ENCODE measurements around the gene COL19A1.

COL19A1 gene

GRCh38 chr6:69868252-69868804 is 2.0 kb downstream of the COL19A1 start:
- in situ Hi-C loops (cut with HindIII; ENCODE audit: low pct_ligation_motif_present, low sequenced_read_pairs): no loop called here
- no peak for TF ChIP-seq CTCF (IDR thresholded peaks at IDR 0.05; ENCODE audit: low read depth, low read length, missing control alignments)
- DNase-seq: no peak
- Histone ChIP-seq H3K27ac (no peak overlapping the region), H3K36me3 (replicated peaks) (no peaks in the 10 kb centered on the region), H3K27me3 (replicated peaks) (no peaks in the 10 kb centered on the region), H3K4me3 (ENCODE audit: low read depth, low read length) (no peak overlapping the region)

GRCh38 chr6:69868961-69869360 is 2.6 kb downstream of the COL19A1 start:
- H3K27me3 ChIP-seq (replicated peaks): no peaks in the 10 kb centered on the region
- no peaks in the 10 kb centered on the region for H3K36me3 ChIP-seq (replicated peaks)
- no peak overlapping the region for H3K4me3 ChIP-seq (ENCODE audit: low read depth, low read length)
- H3K27ac ChIP-seq: no peak overlapping the region
- in situ Hi-C loops (cut with HindIII; ENCODE audit: low pct_ligation_motif_present, low sequenced_read_pairs): no loop called here
- no peak for DNase-seq
- TF ChIP-seq CTCF (IDR thresholded peaks at IDR 0.05; ENCODE audit: low read depth, low read length, missing control alignments): no peak

GRCh38 chr6:69871107-69871506 is 4.8 kb downstream of the COL19A1 start:
- in situ Hi-C loops (cut with HindIII; ENCODE audit: low pct_ligation_motif_present, low sequenced_read_pairs): no loop called here
- no peak overlapping the region for H3K4me3 ChIP-seq (ENCODE audit: low read depth, low read length)
- DNase-seq: no peak
- no peaks in the 10 kb centered on the region for H3K36me3 ChIP-seq (replicated peaks)
- H3K27ac ChIP-seq: no peak overlapping the region
- TF ChIP-seq CTCF (IDR thresholded peaks at IDR 0.05; ENCODE audit: low read depth, low read length, missing control alignments): no peak
- H3K27me3 ChIP-seq (replicated peaks): no peaks in the 10 kb centered on the region

GRCh38 chr6:69873291-69873690 is 6.9 kb downstream of the COL19A1 start:
- no peaks in the 10 kb centered on the region for H3K27me3 ChIP-seq (replicated peaks)
- H3K27ac ChIP-seq: no peak overlapping the region
- in situ Hi-C loops (cut with HindIII; ENCODE audit: low pct_ligation_motif_present, low sequenced_read_pairs): no loop called here
- no peak overlapping the region for H3K4me3 ChIP-seq (ENCODE audit: low read depth, low read length)
- no peaks in the 10 kb centered on the region for H3K36me3 ChIP-seq (replicated peaks)
- no peak for TF ChIP-seq CTCF (IDR thresholded peaks at IDR 0.05; ENCODE audit: low read depth, low read length, missing control alignments)
- no peak for DNase-seq

GRCh38 chr6:69875715-69876114 is 9.4 kb downstream of the COL19A1 start:
- no peak for DNase-seq
- no peak overlapping the region for H3K4me3 ChIP-seq (ENCODE audit: low read depth, low read length)
- H3K27ac ChIP-seq: no peak overlapping the region
- in situ Hi-C loops (cut with HindIII; ENCODE audit: low pct_ligation_motif_present, low sequenced_read_pairs): no loop called here
- no peaks in the 10 kb centered on the region for H3K27me3 ChIP-seq (replicated peaks)
- no peaks in the 10 kb centered on the region for H3K36me3 ChIP-seq (replicated peaks)
- TF ChIP-seq CTCF (IDR thresholded peaks at IDR 0.05; ENCODE audit: low read depth, low read length, missing control alignments): no peak

GRCh38 chr6:69878795-69879194 is 12.4 kb downstream of the COL19A1 start:
- H3K27me3 ChIP-seq (replicated peaks): no peaks in the 10 kb centered on the region
- no peak overlapping the region for H3K4me3 ChIP-seq (ENCODE audit: low read depth, low read length)
- no peak overlapping the region for H3K27ac ChIP-seq
- TF ChIP-seq CTCF (IDR thresholded peaks at IDR 0.05; ENCODE audit: low read depth, low read length, missing control alignments): no peak
- no peaks in the 10 kb centered on the region for H3K36me3 ChIP-seq (replicated peaks)
- DNase-seq: no peak
- in situ Hi-C loops (cut with HindIII; ENCODE audit: low pct_ligation_motif_present, low sequenced_read_pairs): no loop called here

Data from brain microvascular endothelial cell (primary cell).